HL-60 (cell line): ENCODE results near the gene STK24.

ENCODE experiments used
- DNase-seq, 2 experiments: peaks; one replicate each; pipeline ENCODE4 v3.0.0-alpha.2; 2010 to 2020; ENCODE audit warnings: low read depth in 1 of 2, low spot score in 1 of 2
- H3K27ac ChIP-seq: fragments of 250-450 bp; sonication (Bioruptor Pico); replicated peaks from 2 replicates; pipeline ENCODE4 v1.5.1; 2020; ENCODE audit warnings: mild to moderate bottlenecking, moderate library complexity
- H3K27me3 ChIP-seq: fragments of 250-450 bp; sonication (Bioruptor Pico); 2 replicates; pipeline ENCODE4 v1.5.1; 2021; ENCODE audit warnings: mild to moderate bottlenecking, moderate library complexity; ENCODE audit not compliant: insufficient read depth, poor library complexity, severe bottlenecking
- H3K4me3 ChIP-seq: replicated peaks from 2 replicates; pipeline ENCODE4 v1.5.1; 2011; ENCODE audit warnings: mild to moderate bottlenecking, control low read depth, low read length; ENCODE audit not compliant: insufficient read depth
- CTCF ChIP-seq: IDR thresholded peaks from one replicate; pipeline ENCODE4 v1.5.1; 2011; ENCODE audit warnings: low read length, control low read depth, inconsistent platforms; ENCODE audit not compliant: insufficient read depth
- GABPA ChIP-seq: IDR thresholded peaks from 2 replicates; pipeline ENCODE4 v1.6.1; 2012; ENCODE audit warnings: low read depth
- POLR2AphosphoS5 ChIP-seq: IDR thresholded peaks from 2 replicates; pipeline ENCODE4 v1.6.1; 2012; ENCODE audit warnings: low read depth
- SPI1 ChIP-seq: IDR thresholded peaks from 2 replicates; pipeline ENCODE4 v1.6.1; 2012; ENCODE audit warnings: low read depth, mild to moderate bottlenecking, borderline replicate concordance
- TF ChIP-seq, protein P1 (sequence below): IDR thresholded peaks from 2 replicates; pipeline ENCODE4 v1.6.1; 2012; ENCODE audit warnings: low read depth; ENCODE audit not compliant: insufficient replicate concordance

STK24 gene

GRCh38 chr13:98533912-98534311 lies 43.0 kb downstream of the STK24 start:
- no peak overlapping the region for H3K4me3 ChIP-seq
- H3K27me3 ChIP-seq: no peaks in the 10 kb centered on the region
- no peak for TF ChIP-seq CTCF
- no peak for TF ChIP-seq POLR2AphosphoS5
- TF ChIP-seq SPI1: no peak
- TF ChIP-seq, protein P1, sequence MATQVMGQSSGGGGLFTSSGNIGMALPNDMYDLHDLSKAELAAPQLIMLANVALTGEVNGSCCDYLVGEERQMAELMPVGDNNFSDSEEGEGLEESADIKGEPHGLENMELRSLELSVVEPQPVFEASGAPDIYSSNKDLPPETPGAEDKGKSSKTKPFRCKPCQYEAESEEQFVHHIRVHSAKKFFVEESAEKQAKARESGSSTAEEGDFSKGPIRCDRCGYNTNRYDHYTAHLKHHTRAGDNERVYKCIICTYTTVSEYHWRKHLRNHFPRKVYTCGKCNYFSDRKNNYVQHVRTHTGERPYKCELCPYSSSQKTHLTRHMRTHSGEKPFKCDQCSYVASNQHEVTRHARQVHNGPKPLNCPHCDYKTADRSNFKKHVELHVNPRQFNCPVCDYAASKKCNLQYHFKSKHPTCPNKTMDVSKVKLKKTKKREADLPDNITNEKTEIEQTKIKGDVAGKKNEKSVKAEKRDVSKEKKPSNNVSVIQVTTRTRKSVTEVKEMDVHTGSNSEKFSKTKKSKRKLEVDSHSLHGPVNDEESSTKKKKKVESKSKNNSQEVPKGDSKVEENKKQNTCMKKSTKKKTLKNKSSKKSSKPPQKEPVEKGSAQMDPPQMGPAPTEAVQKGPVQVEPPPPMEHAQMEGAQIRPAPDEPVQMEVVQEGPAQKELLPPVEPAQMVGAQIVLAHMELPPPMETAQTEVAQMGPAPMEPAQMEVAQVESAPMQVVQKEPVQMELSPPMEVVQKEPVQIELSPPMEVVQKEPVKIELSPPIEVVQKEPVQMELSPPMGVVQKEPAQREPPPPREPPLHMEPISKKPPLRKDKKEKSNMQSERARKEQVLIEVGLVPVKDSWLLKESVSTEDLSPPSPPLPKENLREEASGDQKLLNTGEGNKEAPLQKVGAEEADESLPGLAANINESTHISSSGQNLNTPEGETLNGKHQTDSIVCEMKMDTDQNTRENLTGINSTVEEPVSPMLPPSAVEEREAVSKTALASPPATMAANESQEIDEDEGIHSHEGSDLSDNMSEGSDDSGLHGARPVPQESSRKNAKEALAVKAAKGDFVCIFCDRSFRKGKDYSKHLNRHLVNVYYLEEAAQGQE: no peak
- TF ChIP-seq GABPA: no peak
- DNase-seq: no peak
- no peak overlapping the region for H3K27ac ChIP-seq

GRCh38 chr13:98532254-98532653 lies 44.7 kb downstream of the STK24 start:
- DNase-seq: no peak
- no peak for TF ChIP-seq GABPA
- H3K27ac ChIP-seq: no peak overlapping the region

GRCh38 chr13:98530217-98530616 lies 46.7 kb downstream of the STK24 start:
- Histone ChIP-seq H3K4me3 (no peak overlapping the region), H3K27ac (no peak overlapping the region), H3K27me3 (no peaks in the 10 kb centered on the region)
- TF ChIP-seq, protein P1: no peak
- TF ChIP-seq CTCF: no peak
- no peak for TF ChIP-seq GABPA
- TF ChIP-seq SPI1: no peak
- TF ChIP-seq POLR2AphosphoS5: no peak
- DNase-seq: no peak

More at GRCh38 chr13:98532254-98532653, 44.7 kb downstream of the STK24 start:
- Histone ChIP-seq H3K4me3 (no peak overlapping the region), H3K27me3 (no peaks in the 10 kb centered on the region)

DNA sequence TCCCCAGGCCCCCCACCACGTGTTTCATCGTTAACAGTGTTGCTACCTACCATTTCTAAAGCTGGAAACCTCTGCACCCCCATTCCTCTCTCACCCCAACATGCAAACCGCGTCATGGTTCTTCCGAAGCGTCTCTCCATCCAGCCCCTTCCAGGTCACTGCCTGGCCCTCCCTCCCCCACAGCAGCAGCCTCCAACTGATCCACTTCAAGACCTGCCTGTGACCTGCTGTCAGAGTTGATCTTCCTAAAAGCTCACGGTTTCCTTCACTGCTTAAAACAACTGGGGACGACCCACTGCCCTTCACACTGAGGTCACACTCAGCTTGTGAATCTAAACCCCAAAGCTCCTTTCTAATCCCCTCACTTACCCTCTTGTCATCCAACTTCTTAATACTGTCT lies 47.7 kb downstream of the STK24 start:
- H3K27ac ChIP-seq: no peak overlapping the region
- no peaks in the 10 kb centered on the region for H3K27me3 ChIP-seq
- no peak overlapping the region for H3K4me3 ChIP-seq
- TF ChIP-seq, protein P1: no peak
- TF ChIP-seq CTCF: no peak
- TF ChIP-seq GABPA: no peak
- TF ChIP-seq SPI1: no peak
- TF ChIP-seq POLR2AphosphoS5: no peak
- no peak for DNase-seq
